Lung (tissue), 12 donors: ENCODE measurements around the gene SERTAD2. TPM values are rescaled to one million over a fixed set of nuclear protein-coding genes. Genes with fewer than 3 reads are reported as not detected.

Source experiments
- ATAC-seq: fragments of 200-7000 bp; cut with Tn5 transposase; one replicate; pipeline ENCODE4 v1.9.1; 2020; ENCODE audit warnings: moderate number of reproducible peaks; ENCODE audit not compliant: insufficient read depth, low FRiP score
- DNase-seq, 3 donors: peaks; one replicate each; pipeline ENCODE4 v3.0.0-alpha.2; 2013 to 2017
- H3K27ac ChIP-seq, 2 donors: one replicate each; pipeline ENCODE4 v1.5.1; 2013; ENCODE audit warnings: mild to moderate bottlenecking in 2 of 2, moderate library complexity in 2 of 2, control low read depth in 1 of 2, inconsistent platforms in 1 of 2, low read depth in 1 of 2, low read length in 1 of 2
- H3K27me3 ChIP-seq, 3 donors: one replicate each; pipeline ENCODE4 v1.5.1; 2013; ENCODE audit warnings: low read length in 2 of 3; ENCODE audit not compliant: control insufficient read depth in 3 of 3, insufficient read depth in 3 of 3
- H3K36me3 ChIP-seq, 4 donors: one replicate each; pipeline ENCODE4 v1.5.1; 2013; ENCODE audit warnings: low read length in 4 of 4, mild to moderate bottlenecking in 1 of 4, moderate library complexity in 1 of 4; ENCODE audit not compliant: control insufficient read depth in 4 of 4, insufficient read depth in 4 of 4
- H3K4me1 ChIP-seq, 5 donors: one replicate each; pipeline ENCODE4 v1.5.1; 2013; ENCODE audit warnings: low read length in 5 of 5, mild to moderate bottlenecking in 2 of 5, moderate library complexity in 1 of 5; ENCODE audit not compliant: control insufficient read depth in 5 of 5, insufficient read depth in 5 of 5
- H3K4me3 ChIP-seq: one replicate; pipeline ENCODE4 v1.5.1; 2013; ENCODE audit warnings: mild to moderate bottlenecking, control low read depth, moderate library complexity
- H3K9ac ChIP-seq, 2 donors: one replicate each; pipeline ENCODE4 v1.5.1; 2013; ENCODE audit warnings: low read length in 2 of 2, control low read depth in 1 of 2; ENCODE audit not compliant: insufficient read depth in 1 of 2
- H3K9me3 ChIP-seq, 4 donors: one replicate each; pipeline ENCODE4 v1.5.1; 2013; ENCODE audit warnings: low read length in 3 of 4, mild to moderate bottlenecking in 1 of 4, moderate library complexity in 1 of 4; ENCODE audit not compliant: control insufficient read depth in 4 of 4, insufficient read depth in 3 of 4
- WGBS, 2 donors: extraction: QIAGEN DNeasy Blood & Tissue Kit; methylation state at CpG; one replicate each; pipeline ENCODE4 v1.1.7; 2013; 5-methylcytosine and 5-hydroxymethylcytosine counted together
- polyA plus RNA-seq, 2 donors: library from polyadenylated mRNA; stranded (reverse); fragments of 200-250 nt; gene quantifications; one replicate each; pipeline ENCODE4 v1.2.1, GENCODE V29; 2013
- total RNA-seq, 2 donors: library from RNA; depleted of rRNA in 1 of 2; stranded (reverse); fragments of >200 nt in 1 of 2; gene quantifications; one replicate each; pipeline ENCODE4 v1.2.1, GENCODE V29; 2014 to 2021
- TF ChIP-seq, protein P1 (sequence below): IDR thresholded peaks from 2 replicates; pipeline ENCODE4 v1.5.1; 2012; ENCODE audit warnings: mild to moderate bottlenecking; ENCODE audit errors: control extremely low read depth, extremely low read depth
- donor health status: control.
- donor health status: control.
- donor health status: Bipolar disorder and iron deficiency.
- donor health status: healthy.
- donor health status: DM: yes; HTN: yes; CAD: no.

The SERTAD2 gene
- total and polyA plus RNA-seq, 4 donors = 7.9 to 26.7 (median 15.4) TPM

- WGBS, 2 donors = 61 to 79% methylated on average over 2 of the region's 2 CpGs
- ATAC-seq = no peak
Observed at GRCh38 chr2:64681479-64681967, 27.8 kb upstream of the SERTAD2 start.

DNA sequence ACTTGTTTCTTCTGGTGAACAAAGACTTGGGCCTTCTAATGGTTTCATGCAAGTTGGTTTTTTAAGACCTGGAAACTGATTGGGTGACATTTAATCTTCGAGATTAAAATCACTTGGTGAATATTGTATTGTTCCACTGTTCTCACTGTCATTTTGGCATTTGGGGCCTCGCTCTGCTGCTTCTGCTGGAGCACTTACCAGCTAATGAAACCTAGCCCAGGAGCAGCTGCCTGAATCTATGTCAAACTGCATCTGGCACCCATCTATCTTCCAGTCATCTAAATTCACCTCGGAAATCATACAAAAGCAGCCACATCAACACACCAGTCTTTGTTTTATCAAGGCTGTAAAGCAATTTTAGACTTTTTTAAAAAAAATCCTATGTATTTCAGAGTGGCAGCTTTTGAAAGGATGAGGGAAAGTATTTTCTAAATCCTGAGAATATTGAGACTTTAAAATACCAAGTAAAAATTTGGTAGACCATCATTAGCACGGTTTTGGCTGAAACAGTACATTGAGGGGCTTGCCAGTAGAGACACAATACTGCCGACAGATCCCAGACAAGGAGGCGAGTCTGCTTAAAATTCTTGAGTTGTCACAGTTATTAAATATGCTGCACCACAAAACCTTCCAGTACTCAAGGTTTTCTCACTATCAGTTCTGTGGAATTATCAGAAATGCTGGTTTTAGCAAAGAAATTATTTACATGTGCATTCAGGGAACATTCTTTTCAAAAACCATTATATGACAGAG lies 26.1 kb upstream of the SERTAD2 start:
- WGBS, 2 donors = 89 to 93% methylated on average over 6 of the region's 6 CpGs
- no peaks in the 10 kb centered on the region for H3K27me3 ChIP-seq
- TF ChIP-seq, protein P1, sequence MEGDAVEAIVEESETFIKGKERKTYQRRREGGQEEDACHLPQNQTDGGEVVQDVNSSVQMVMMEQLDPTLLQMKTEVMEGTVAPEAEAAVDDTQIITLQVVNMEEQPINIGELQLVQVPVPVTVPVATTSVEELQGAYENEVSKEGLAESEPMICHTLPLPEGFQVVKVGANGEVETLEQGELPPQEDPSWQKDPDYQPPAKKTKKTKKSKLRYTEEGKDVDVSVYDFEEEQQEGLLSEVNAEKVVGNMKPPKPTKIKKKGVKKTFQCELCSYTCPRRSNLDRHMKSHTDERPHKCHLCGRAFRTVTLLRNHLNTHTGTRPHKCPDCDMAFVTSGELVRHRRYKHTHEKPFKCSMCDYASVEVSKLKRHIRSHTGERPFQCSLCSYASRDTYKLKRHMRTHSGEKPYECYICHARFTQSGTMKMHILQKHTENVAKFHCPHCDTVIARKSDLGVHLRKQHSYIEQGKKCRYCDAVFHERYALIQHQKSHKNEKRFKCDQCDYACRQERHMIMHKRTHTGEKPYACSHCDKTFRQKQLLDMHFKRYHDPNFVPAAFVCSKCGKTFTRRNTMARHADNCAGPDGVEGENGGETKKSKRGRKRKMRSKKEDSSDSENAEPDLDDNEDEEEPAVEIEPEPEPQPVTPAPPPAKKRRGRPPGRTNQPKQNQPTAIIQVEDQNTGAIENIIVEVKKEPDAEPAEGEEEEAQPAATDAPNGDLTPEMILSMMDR = no peak
- no peak overlapping the region for H3K4me3 ChIP-seq
- H3K4me1 ChIP-seq = peaks cover 0 to 4% (median 0%) of the 10 kb centered on the region in 5 donors
- no peak for ATAC-seq
- H3K9ac ChIP-seq = no peak overlapping the region
- no peaks in the 10 kb centered on the region for H3K9me3 ChIP-seq
- no peak overlapping the region for H3K27ac ChIP-seq
- DNase-seq = no peak
- H3K36me3 ChIP-seq = no peaks in the 10 kb centered on the region

More at GRCh38 chr2:64681479-64681967, 27.8 kb upstream of the SERTAD2 start:
- Histone ChIP-seq H3K27me3 (no peaks in the 10 kb centered on the region), H3K27ac (no peak overlapping the region), H3K9me3 (no peaks in the 10 kb centered on the region), H3K4me1 (peaks cover 0 to 4% (median 0%) of the 10 kb centered on the region in 5 donors), H3K4me3 (no peak overlapping the region), H3K36me3 (no peaks in the 10 kb centered on the region), H3K9ac (no peak overlapping the region)
- no peak for DNase-seq
- TF ChIP-seq, protein P1 = no peak

- 42 to 43% methylated on average over 3 of the region's 3 CpGs for WGBS, 2 donors
Observed at GRCh38 chr2:64678771-64679590, 25.3 kb upstream of the SERTAD2 start.

More at GRCh38 chr2:64678771-64679590, 25.3 kb upstream of the SERTAD2 start:
- DNase-seq = no peak
- no peaks in the 10 kb centered on the region for H3K36me3 ChIP-seq
- no peak overlapping the region for H3K4me3 ChIP-seq
- no peaks in the 10 kb centered on the region for H3K27me3 ChIP-seq
- TF ChIP-seq, protein P1 = no peak
- H3K27ac ChIP-seq = peak overlapping the region in 1 of 2 donors; percentile 9
- H3K4me1 ChIP-seq = peaks cover 0 to 4% (median 0%) of the 10 kb centered on the region in 5 donors
- no peak for ATAC-seq
- no peak overlapping the region for H3K9ac ChIP-seq
- H3K9me3 ChIP-seq = no peaks in the 10 kb centered on the region
